Trophoblast cell (in vitro differentiated cells and primary cell): ENCODE data around the gene C11orf68.

Source experiments
- DNase-seq, 2 donors: peaks; one replicate each; pipeline ENCODE4 v3.0.0-alpha.2; 2016
- H2AFZ ChIP-seq: 2 replicates; pipeline ENCODE4 v1.6.1; 2013; ENCODE audit warnings: low read length, moderate library complexity, mild to moderate bottlenecking; ENCODE audit not compliant: insufficient read depth, poor library complexity
- H2AK5ac ChIP-seq: 2 replicates; pipeline ENCODE4 v1.6.1; 2013; ENCODE audit warnings: mild to moderate bottlenecking, low read length
- H2BK120ac ChIP-seq: 2 replicates; pipeline ENCODE4 v1.6.1; 2013; ENCODE audit warnings: low read length, mild to moderate bottlenecking, moderate library complexity; ENCODE audit not compliant: insufficient read depth, poor library complexity
- H2BK12ac ChIP-seq: 2 replicates; pipeline ENCODE4 v1.6.1; 2013; ENCODE audit warnings: mild to moderate bottlenecking, low read length, moderate library complexity
- H2BK5ac ChIP-seq: 2 replicates; pipeline ENCODE4 v1.6.1; 2013; ENCODE audit warnings: low read length, low read depth, moderate library complexity, mild to moderate bottlenecking; ENCODE audit not compliant: poor library complexity
- H3K14ac ChIP-seq: 2 replicates; pipeline ENCODE4 v1.6.1; 2013; ENCODE audit warnings: mild to moderate bottlenecking, low read length
- H3K18ac ChIP-seq: 2 replicates; pipeline ENCODE4 v1.6.1; 2013; ENCODE audit warnings: mild to moderate bottlenecking, low read length
- H3K23ac ChIP-seq: 2 replicates; pipeline ENCODE4 v1.6.1; 2013; ENCODE audit warnings: low read length
- H3K27ac ChIP-seq: 2 replicates; pipeline ENCODE4 v1.5.1; 2013; ENCODE audit warnings: low read depth, mild to moderate bottlenecking, inconsistent platforms, low read length, moderate library complexity
- H3K27me3 ChIP-seq: 2 replicates; pipeline ENCODE4 v1.6.1; 2013; ENCODE audit warnings: inconsistent platforms, mild to moderate bottlenecking, low read length, moderate library complexity; ENCODE audit not compliant: insufficient read depth
- H3K36me3 ChIP-seq, 2 experiments: 1 replicate in 1 of 2; 2 replicates in 1 of 2; pipeline ENCODE4 v1.6.1; 2013; ENCODE audit warnings: low read length in 2 of 2, mild to moderate bottlenecking in 2 of 2, moderate library complexity in 1 of 2; ENCODE audit not compliant: insufficient read depth in 2 of 2, control insufficient read depth in 1 of 2
- H3K4ac ChIP-seq: 2 replicates; pipeline ENCODE4 v1.6.1; 2013; ENCODE audit warnings: low read depth, mild to moderate bottlenecking, low read length, moderate library complexity
- H3K4me1 ChIP-seq, 2 experiments: 1 replicate in 1 of 2; 2 replicates in 1 of 2; pipeline ENCODE4 v1.6.1; 2013; ENCODE audit warnings: low read length in 2 of 2, mild to moderate bottlenecking in 2 of 2, moderate library complexity in 1 of 2; ENCODE audit not compliant: insufficient read depth in 2 of 2, control insufficient read depth in 1 of 2
- H3K4me2 ChIP-seq: 2 replicates; pipeline ENCODE4 v1.6.1; 2013; ENCODE audit warnings: inconsistent platforms, mild to moderate bottlenecking, low read length, moderate library complexity
- H3K4me3 ChIP-seq: 2 replicates; pipeline ENCODE4 v1.5.1; 2013; ENCODE audit warnings: mild to moderate bottlenecking, low read depth, low read length, inconsistent platforms
- H3K79me1 ChIP-seq: one replicate; pipeline ENCODE4 v1.6.1; 2013; ENCODE audit warnings: low read length
- H3K79me2 ChIP-seq: 2 replicates; pipeline ENCODE4 v1.6.1; 2013; ENCODE audit warnings: low read length, mild to moderate bottlenecking; ENCODE audit not compliant: control insufficient read depth, insufficient read depth, poor library complexity
- H3K9ac ChIP-seq: 2 replicates; pipeline ENCODE4 v1.6.1; 2013; ENCODE audit warnings: mild to moderate bottlenecking, low read length
- H3K9me3 ChIP-seq: 2 replicates; pipeline ENCODE4 v1.6.1; 2013; ENCODE audit warnings: low read depth, mild to moderate bottlenecking, control low read depth, inconsistent platforms, low read length; ENCODE audit not compliant: insufficient read depth
- H4K12ac ChIP-seq: 2 replicates; pipeline ENCODE4 v1.6.1; 2013; ENCODE audit warnings: low read depth, mild to moderate bottlenecking, low read length, moderate library complexity
- H4K8ac ChIP-seq: 2 replicates; pipeline ENCODE4 v1.6.1; 2013; ENCODE audit warnings: low read depth, mild to moderate bottlenecking, low read length, moderate library complexity
- H4K91ac ChIP-seq: one replicate; pipeline ENCODE4 v1.6.1; 2013; ENCODE audit warnings: low read depth, mild to moderate bottlenecking, low read length, moderate library complexity
- WGBS: extraction: QIAGEN DNeasy Blood & Tissue Kit; methylation state at CpG from one replicate; pipeline ENCODE4 v1.1.7; 2013; ENCODE audit warnings: missing lambda C conversion rate; ENCODE audit not compliant: insufficient read length, insufficient coverage; ENCODE audit errors: extremely low coverage; 5-methylcytosine and 5-hydroxymethylcytosine counted together

The C11orf68 gene

DNA sequence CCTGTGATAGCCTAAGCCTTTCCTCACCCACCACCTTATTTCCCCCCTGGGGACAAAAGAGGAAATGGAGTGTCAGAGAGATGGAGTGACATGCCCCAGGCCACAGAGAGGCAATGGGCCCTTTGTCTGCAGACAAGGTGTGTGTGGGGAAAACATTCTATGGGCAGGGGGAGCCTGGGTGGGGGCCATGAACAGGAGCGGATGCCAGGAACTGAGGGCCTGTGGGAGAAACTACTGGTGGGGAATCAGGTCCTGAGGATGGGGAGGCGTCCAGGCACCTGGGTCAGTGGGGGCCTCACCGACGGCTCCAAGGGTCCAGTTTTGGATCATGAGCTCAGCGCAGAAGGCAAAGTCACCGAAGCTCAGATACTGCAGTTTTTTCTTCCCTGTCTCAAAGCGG lies 33.6 kb downstream of the C11orf68 start:
- Histone ChIP-seq H2BK12ac (no peak overlapping the region), H3K9me3 (no peaks in the 10 kb centered on the region), H3K27me3 (no peaks in the 10 kb centered on the region), H2BK120ac (no peak overlapping the region), H4K91ac (no peak overlapping the region), H2BK5ac (no peak overlapping the region), H3K79me1 (peaks cover 14% of the 10 kb centered on the region), H2AFZ (no peak overlapping the region), H4K12ac (no peak overlapping the region), H3K14ac (no peak overlapping the region), H3K36me3 (peaks cover 46 to 49% of the 10 kb centered on the region in 2 experiments), H3K4me3 (no peak overlapping the region), H3K18ac (no peak overlapping the region), H3K9ac (no peak overlapping the region), H2AK5ac (no peak overlapping the region), H3K4me1 (peaks cover 12 to 20% of the 10 kb centered on the region in 2 experiments), H3K4ac (no peak overlapping the region), H3K23ac (no peak overlapping the region), H3K27ac (no peak overlapping the region), H3K79me2 (peaks cover 2% of the 10 kb centered on the region), H3K4me2 (no peak overlapping the region), H4K8ac (no peak overlapping the region)
- DNase-seq: no peak
- no CpG with 5 or more reads among the region's 7 CpGs for WGBS

DNA sequence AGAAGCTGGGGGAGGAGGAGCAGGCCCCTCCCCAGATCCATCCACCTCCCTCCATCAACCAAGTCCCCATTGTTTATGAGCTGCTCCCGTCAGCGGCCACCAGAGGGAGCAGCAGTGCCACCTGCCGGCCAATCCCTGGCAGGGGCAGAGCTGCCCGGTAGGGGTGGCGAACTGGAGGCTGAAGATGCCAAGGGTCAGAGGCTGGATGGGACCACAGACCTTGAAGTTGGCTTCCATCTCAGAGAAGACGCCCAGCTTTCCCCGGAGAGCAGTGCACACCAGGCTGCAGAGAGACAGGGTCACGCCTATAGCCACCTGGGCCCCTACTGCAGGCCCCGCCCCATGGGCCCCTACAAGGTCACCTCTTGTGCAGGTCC lies 34.2 kb downstream of the C11orf68 start:
- WGBS: no CpG with 5 or more reads among the region's 9 CpGs
- Histone ChIP-seq H2BK5ac (no peak overlapping the region), H2AK5ac (no peak overlapping the region), H4K8ac (no peak overlapping the region), H2BK120ac (no peak overlapping the region), H3K36me3 (peaks cover 46 to 49% of the 10 kb centered on the region in 2 experiments), H2BK12ac (no peak overlapping the region), H3K4me1 (peaks cover 9 to 16% of the 10 kb centered on the region in 2 experiments), H2AFZ (no peak overlapping the region), H3K4me2 (no peak overlapping the region), H3K4me3 (no peak overlapping the region), H3K23ac (no peak overlapping the region), H3K27me3 (no peaks in the 10 kb centered on the region), H3K18ac (no peak overlapping the region), H3K9me3 (no peaks in the 10 kb centered on the region), H4K91ac (no peak overlapping the region), H3K79me2 (peaks cover 2% of the 10 kb centered on the region), H3K27ac (no peak overlapping the region), H3K79me1 (peaks cover 12% of the 10 kb centered on the region), H3K14ac (no peak overlapping the region), H4K12ac (no peak overlapping the region), H3K9ac (no peak overlapping the region), H3K4ac (no peak overlapping the region)
- DNase-seq: peak; percentile 62 to 90

DNA sequence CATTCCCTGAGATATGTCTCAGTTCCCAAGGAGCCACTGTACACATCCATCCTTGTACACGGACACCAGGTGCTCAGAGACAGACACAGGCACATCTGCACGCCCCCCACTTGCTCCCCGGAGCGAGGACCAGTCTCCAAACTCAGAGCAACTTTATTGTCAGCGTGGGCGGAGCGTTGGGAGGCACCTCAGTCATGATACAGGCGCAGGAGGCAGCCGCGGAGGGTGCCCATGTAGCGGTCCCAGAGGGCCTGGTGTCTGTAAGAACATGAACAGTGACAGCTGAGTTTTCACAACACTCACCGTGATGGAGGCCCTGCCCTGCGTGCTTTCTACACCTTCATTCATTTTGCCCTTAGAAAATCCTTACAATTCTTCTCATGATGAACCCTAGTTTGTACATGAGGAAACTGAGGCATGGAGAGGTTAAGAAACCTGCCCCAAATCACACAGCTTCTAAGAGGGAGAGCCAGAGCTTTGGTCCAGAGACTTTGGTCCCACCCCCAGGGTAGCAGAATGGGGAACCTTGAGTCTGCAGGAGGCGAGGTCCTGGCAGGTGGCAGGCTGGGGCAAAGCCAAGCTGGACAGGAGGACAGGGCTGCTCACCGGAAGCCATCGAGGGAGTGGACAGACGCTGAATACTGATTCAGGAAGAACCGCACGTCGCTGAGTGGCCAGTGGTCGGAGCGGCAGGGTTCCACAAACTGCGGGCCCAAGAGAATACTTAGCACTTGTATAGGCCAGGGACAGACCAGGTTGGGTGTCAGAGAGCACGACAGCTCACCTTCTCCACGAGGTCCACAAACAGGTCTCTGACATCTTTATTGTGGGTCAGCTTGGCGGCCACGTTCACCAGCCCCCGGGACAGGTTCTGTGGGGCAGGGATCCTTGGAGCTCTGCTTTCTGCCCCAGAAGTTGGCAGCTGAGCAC lies 34.8 kb downstream of the C11orf68 start:
- Histone ChIP-seq H4K12ac (no peak overlapping the region), H3K9ac (no peak overlapping the region), H3K18ac (no peak overlapping the region), H3K4me1 (peaks cover 8 to 15% of the 10 kb centered on the region in 2 experiments), H3K4ac (no peak overlapping the region), H3K36me3 (peaks cover 46 to 49% of the 10 kb centered on the region in 2 experiments), H3K4me3 (no peak overlapping the region), H2BK120ac (no peak overlapping the region), H4K91ac (no peak overlapping the region), H3K23ac (no peak overlapping the region), H3K27me3 (no peaks in the 10 kb centered on the region), H3K9me3 (no peaks in the 10 kb centered on the region), H2AK5ac (no peak overlapping the region), H3K4me2 (no peak overlapping the region), H2BK12ac (no peak overlapping the region), H3K14ac (no peak overlapping the region), H4K8ac (no peak overlapping the region), H2AFZ (no peak overlapping the region), H3K79me1 (peaks cover 10% of the 10 kb centered on the region), H3K27ac (no peak overlapping the region), H3K79me2 (peaks cover 2% of the 10 kb centered on the region), H2BK5ac (no peak overlapping the region)
- no CpG with 5 or more reads among the region's 28 CpGs for WGBS
- no peak for DNase-seq

DNA sequence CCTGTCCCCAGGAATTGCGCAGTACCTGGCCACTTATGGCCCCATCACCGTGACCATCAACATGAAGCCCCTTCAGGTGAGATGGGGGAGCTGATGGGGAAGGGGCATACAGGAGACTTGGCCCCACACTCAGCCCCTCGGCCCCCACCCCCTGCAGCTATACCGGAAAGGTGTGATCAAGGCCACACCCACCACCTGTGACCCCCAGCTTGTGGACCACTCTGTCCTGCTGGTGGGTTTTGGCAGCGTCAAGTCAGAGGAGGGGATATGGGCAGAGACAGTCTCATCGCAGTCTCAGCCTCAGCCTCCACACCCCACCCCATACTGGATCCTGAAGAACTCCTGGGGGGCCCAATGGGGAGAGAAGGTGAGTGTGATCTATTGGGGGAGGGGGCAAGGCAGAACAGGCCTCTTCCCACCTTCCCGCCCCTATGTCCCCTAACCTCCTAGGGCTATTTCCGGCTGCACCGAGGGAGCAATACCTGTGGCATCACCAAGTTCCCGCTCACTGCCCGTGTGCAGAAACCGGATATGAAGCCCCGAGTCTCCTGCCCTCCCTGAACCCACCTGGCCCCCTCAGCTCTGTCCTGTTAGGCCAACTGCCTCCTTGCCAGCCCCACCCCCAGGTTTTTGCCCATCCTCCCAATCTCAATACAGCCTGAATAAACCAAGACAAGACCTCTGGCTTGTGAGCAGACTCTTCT lies 35.7 kb downstream of the C11orf68 start:
- Histone ChIP-seq H3K9me3 (peaks cover under 1% of the 10 kb centered on the region), H3K79me2 (peaks cover 2% of the 10 kb centered on the region), H4K12ac (no peak overlapping the region), H2BK5ac (no peak overlapping the region), H3K9ac (no peak overlapping the region), H4K8ac (no peak overlapping the region), H3K4me3 (no peak overlapping the region), H4K91ac (no peak overlapping the region), H3K27ac (no peak overlapping the region), H3K79me1 (peaks cover 5% of the 10 kb centered on the region), H3K4me1 (peaks cover 6 to 10% of the 10 kb centered on the region in 2 experiments), H3K4me2 (no peak overlapping the region), H3K18ac (no peak overlapping the region), H3K27me3 (no peaks in the 10 kb centered on the region), H3K14ac (no peak overlapping the region), H3K36me3 (peaks cover 46 to 49% of the 10 kb centered on the region in 2 experiments), H2AK5ac (no peak overlapping the region), H2AFZ (no peak overlapping the region), H2BK12ac (no peak overlapping the region), H2BK120ac (no peak overlapping the region), H3K23ac (no peak overlapping the region), H3K4ac (no peak overlapping the region)
- WGBS: no CpG with 5 or more reads among the region's 13 CpGs
- no peak for DNase-seq
